Endometrium (tissue), 2 donors: ENCODE results near the gene LIFR.
"Not testable (repeated sequence)": the region's sequence is repeated elsewhere in the genome, so short reads cannot be mapped to it uniquely, and the experiment has no call there.

ENCODE experiments used
- FAIRE-seq: peaks from 2 replicates; lab custom pipeline; 2012; peaks lifted over from hg19 to GRCh38; lab: Jason Lieb, UNC
- donor health status: control.
- donor health status: control.

The LIFR gene

GRCh38 chr5:38546691-38547146, 9.7 kb downstream of the LIFR start:
- no peak for FAIRE-seq

- FAIRE-seq = no peak
Measured at GRCh38 chr5:38543886-38544285, 12.6 kb downstream of the LIFR start.

DNA sequence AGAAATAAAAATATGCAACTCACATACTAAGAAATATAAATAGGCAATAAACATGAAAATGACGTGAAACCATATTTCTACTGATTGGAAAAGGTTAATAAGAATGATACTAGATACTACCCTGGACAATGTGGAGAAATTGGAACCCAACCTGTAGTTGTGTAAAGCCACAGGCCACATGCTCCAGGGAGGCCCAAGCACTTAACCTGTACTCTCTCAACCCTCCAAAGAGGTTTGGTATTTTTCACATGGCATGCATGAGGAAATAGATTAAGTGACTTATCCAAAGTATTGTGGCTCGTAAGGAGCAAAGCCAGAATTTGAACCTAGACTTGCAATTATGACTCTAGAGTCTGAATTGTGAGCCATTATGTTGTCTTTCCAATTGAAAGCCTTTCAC, 13.4 kb downstream of the LIFR start:
- no peak for FAIRE-seq

GRCh38 chr5:38541174-38541725, 15.2 kb downstream of the LIFR start:
- FAIRE-seq = no peak

GRCh38 chr5:38540314-38540713, 16.1 kb downstream of the LIFR start:
- FAIRE-seq = no peak

- FAIRE-seq = no peak
Measured at GRCh38 chr5:38538161-38538560, 18.3 kb downstream of the LIFR start.

DNA sequence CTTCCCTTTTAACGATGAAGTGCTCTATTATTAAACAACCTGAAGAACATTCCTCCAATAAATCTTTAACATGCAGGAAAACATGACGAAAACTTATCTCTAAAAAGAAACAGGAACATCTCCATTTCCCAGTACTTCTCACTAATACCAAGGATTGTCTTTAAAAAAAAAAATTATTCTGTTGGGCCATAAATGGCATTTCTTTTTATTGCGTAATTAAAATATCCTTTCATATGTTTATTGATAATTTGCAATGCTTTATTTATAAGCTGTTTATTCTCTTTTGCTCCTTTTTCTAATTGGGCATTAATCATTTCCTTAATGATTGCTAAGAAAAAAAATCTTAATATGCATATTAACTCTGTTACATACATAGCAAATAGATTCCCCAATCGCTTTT, 18.9 kb downstream of the LIFR start:
- no peak for FAIRE-seq

DNA sequence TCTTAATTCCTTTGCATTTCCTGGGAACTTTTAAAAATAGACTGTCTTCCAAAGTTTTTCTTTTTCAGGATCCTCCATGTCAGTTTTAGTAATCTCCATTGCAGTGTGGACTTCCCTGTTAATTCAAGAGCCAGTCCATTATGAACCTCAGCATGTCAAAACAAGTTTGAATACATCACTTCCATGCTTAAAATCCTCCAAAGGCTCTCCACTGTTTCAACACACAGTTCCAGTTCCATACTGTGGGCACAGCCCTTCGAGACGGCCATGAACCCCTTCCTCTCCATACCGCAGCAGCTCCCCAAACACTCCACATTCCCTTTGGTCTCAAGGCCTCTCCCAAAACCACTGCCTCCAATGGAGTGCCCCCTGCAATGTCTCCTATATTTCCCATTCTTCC, 19.5 kb downstream of the LIFR start:
- no peak for FAIRE-seq

DNA sequence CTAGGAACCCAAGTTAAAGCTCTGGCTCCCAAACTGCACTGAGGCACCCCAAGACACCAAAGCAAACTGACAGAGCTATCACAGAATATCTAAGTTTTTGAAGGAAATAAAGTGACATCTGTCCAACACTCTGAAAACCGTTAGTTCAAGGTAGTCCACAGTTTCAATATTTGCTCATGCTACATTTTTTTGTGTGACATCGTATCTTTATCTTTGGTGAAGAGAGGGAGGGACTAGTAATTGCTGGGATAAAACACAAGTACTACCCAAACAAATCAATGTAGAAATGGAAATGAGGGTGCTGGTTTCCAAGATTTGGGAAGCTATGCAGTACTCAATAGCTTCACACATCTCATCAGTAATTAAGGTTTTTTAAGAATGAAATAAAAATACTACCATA, 20.6 kb downstream of the LIFR start:
- FAIRE-seq = no peak

DNA sequence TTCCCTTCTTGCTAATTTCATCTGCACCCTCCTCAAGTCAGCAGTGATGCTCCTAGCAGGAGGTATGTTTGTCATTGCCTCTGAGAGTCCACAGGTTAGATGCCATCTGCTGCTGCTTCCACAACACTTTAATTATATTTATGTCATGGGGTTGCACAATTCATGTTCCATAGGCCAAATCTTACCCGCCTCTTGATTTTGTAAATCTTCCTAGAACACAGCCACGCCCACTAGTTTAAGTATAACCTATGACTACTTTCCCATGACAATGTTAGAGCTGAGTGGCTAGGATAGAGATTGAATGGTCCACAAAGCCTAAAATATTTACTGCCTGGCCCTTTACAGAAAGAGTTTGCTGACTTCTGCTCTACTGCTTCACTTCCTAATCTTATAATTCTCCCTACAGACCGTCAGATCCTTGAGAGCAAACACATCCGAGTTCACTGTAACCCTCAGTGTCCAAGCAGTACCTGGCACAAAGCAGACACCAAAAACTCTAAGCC, 21.1 kb downstream of the LIFR start:
- FAIRE-seq = no peak

GRCh38 chr5:38534156-38534453, 22.3 kb downstream of the LIFR start:
- FAIRE-seq = no peak

- FAIRE-seq = no peak
Measured at GRCh38 chr5:38533286-38534155, 22.9 kb downstream of the LIFR start.

- FAIRE-seq = no peak
Measured at GRCh38 chr5:38532165-38532669, 24.2 kb downstream of the LIFR start.

- no peak for FAIRE-seq
Measured at GRCh38 chr5:38531518-38531917, 24.9 kb downstream of the LIFR start.

- peak; percentile 75 for FAIRE-seq
Measured at GRCh38 chr5:38529955-38530646, 26.3 kb downstream of the LIFR start.

DNA sequence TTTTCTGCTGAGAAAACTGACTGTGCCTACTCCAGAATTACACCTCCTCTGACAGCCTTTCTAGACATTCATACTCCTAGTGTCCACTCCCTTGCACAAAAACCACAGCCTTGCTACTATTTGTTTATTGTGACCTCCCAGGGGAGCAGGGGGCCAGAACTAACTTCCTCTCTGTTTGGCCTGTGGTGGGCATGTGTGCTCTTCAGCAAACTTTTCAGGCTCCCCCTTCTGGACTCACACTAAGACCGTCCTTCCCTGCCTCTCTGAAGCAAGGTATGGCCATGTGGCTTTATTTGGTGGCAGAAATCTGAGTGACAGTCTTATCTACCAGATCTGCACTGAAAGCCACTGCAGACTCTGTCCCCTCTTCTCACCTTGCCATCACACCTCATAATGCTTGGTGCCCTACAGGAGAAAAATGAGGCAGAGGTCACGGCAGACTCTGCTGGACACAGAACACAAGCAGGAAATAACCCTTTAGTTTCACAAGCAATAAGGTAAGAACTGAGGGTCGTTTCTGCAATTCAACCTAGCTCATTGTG, 28.2 kb downstream of the LIFR start:
- no peak for FAIRE-seq

DNA sequence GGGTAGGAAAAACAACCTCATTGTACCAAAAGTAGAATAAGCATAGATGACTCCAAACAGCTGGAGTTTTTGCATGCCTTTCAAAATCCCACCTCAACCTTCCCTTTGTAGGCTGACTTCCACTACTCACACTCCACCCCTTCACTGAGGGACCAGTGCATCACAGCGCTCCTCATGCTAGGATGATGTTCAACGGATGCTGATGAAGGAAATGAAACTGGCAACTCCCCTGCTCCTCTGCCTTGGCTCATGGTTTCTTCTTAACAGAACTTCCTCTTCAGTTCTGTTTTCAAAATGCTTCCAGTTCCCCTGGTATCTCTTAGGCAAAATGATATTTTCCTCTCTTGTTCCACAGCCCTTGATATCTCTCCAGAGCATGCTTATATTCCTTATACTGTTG, 29.0 kb downstream of the LIFR start:
- FAIRE-seq = no peak

DNA sequence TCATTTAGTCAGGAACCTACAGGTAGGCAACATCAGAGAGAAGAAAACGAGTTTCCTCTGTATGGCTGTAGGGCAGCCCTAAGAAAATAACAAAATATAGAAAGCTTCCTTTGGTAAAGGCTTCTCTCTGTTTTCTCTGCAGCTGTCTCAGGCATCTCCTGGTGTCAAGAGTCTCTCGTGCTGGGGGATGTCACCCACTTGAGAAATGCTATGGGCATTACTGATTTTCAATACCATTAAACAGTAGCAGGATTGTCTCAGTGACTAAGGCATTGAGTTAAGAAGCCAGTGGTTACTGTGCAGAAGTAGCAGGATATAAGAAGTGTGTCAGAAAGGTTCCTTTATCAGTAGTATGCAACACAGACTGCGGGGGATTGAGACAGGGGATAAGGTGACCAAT, 32.4 kb downstream of the LIFR start:
- FAIRE-seq = no peak

DNA sequence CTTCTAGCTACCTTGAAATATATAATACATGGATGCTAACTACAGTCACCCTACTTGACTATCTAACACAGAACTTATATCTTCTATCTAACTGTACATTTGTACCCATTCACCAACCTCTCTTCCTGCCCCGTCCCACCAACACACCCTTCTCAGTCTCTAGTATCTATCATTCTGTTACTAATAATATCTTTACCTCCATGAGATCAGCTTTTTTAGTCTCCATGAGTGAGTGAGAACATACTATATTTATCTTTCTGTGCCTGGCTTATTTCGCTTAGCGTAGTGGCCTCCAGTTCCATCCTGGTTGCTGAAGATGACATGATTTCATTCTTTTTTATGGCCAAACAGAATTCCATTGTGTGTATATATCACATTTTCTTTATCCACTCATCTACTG, 37.0 kb downstream of the LIFR start:
- FAIRE-seq = no peak

GRCh38 chr5:38518341-38518740, 38.1 kb downstream of the LIFR start:
- no peak for FAIRE-seq

DNA sequence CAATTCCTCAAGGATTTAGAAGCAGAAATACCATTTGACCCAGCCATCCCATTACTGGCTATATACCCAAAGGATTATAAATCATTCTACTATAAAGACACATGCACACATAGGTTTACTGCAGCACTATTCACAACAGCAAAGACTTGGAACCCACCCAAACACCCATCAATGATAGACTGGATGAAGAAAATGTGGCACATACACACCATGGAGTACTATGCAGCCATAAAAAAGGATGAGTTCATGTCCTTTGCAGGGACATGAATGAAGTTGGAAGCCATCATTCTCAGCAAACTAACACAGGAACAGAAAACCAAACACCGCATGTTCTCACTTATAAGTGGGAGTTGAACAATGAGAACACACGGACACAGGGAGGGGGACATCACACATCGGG, 39.8 kb downstream of the LIFR start:
- not testable (repeated sequence) for FAIRE-seq

GRCh38 chr5:38515646-38516045, 40.8 kb downstream of the LIFR start:
- FAIRE-seq = no peak

DNA sequence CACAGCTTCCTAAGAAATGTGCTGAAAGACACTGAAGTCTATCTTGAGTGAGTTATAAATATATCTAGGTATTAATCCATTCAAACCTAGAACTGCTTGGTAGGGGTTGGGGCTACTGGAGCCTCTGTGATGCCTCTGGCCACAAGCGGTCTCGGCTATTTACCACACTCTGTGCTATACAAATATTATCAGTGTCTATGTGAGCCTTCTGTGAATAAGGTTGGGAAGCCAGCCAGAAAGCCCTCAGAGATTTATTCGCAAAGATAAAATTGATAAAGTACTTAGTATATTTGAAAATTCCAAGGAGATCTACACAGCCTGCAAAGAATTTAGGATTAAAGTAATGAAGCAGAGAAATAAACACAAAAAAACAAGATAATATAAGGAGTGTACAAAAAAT, 41.4 kb downstream of the LIFR start:
- FAIRE-seq = no peak
